ENCODE data around the gene C12orf57.

Gene C12orf57

DNA sequence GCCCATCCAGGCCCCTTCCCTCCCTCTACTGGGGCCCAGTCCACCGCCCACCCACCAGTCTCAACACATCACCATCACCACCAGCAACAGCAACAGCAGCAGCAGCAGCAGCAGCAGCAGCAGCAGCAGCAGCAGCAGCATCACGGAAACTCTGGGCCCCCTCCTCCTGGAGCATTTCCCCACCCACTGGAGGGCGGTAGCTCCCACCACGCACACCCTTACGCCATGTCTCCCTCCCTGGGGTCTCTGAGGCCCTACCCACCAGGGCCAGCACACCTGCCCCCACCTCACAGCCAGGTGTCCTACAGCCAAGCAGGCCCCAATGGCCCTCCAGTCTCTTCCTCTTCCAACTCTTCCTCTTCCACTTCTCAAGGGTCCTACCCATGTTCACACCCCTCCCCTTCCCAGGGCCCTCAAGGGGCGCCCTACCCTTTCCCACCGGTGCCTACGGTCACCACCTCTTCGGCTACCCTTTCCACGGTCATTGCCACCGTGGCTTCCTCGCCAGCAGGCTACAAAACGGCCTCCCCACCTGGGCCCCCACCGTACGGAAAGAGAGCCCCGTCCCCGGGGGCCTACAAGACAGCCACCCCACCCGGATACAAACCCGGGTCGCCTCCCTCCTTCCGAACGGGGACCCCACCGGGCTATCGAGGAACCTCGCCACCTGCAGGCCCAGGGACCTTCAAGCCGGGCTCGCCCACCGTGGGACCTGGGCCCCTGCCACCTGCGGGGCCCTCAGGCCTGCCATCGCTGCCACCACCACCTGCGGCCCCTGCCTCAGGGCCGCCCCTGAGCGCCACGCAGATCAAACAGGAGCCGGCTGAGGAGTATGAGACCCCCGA, 7.0 kb upstream of the C12orf57 start:
- H3K4me3 ChIP-seq (ENCODE audit: low read depth, low read length), result no peak overlapping the region

DNA sequence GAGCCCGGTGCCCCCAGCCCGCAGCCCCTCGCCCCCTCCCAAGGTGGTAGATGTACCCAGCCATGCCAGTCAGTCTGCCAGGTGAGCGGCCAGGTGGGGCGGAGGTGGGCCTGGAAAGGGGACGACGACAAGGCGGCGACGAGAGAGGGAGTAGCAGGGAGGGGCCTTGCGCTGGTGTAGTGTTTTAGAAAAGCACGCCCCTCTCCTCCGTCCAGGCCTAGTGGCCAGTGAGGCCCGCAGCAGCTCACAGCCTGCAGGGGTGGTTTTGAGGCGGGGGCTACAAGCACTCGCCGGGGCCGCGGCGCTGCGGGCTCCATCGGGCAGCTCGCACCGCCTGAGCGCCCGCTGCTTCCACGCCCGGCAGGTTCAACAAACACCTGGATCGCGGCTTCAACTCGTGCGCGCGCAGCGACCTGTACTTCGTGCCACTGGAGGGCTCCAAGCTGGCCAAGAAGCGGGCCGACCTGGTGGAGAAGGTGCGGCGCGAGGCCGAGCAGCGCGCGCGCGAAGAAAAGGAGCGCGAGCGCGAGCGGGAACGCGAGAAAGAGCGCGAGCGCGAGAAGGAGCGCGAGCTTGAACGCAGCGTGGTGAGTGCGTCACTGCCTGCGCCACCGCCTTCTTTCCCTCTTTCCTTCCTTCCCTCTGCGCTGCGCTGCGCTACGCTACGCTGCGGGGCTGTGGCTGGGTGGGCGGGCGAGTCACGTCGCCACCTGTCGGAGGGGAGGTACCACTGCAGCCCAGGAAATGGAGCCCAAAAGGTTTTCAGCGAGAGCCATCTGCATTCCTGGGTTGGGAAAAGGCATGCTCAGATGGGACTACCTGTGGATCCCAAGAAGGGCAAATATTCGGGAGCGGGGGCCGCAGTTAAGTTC, 6.1 kb upstream of the C12orf57 start:
- H3K4me3 ChIP-seq (ENCODE audit: low read depth, low read length), result peak overlapping the region; percentile 54

DNA sequence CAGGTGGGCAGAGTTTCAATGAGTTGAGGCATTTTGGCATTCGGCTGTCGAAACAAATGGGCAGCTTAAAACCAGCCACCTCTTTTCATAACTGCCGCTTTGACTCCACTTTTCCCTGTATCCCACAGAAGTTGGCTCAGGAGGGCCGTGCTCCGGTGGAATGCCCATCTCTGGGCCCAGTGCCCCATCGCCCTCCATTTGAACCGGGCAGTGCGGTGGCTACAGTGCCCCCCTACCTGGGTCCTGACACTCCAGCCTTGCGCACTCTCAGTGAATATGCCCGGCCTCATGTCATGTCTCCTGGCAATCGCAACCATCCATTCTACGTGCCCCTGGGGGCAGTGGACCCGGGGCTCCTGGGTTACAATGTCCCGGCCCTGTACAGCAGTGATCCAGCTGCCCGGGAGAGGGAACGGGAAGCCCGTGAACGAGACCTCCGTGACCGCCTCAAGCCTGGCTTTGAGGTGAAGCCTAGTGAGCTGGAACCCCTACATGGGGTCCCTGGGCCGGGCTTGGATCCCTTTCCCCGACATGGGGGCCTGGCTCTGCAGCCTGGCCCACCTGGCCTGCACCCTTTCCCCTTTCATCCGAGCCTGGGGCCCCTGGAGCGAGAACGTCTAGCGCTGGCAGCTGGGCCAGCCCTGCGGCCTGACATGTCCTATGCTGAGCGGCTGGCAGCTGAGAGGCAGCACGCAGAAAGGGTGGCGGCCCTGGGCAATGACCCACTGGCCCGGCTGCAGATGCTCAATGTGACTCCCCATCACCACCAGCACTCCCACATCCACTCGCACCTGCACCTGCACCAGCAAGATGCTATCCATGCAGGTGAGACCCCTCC, 5.2 kb upstream of the C12orf57 start:
- H3K4me3 ChIP-seq (ENCODE audit: low read depth, low read length), result peak overlapping the region; percentile 25

DNA sequence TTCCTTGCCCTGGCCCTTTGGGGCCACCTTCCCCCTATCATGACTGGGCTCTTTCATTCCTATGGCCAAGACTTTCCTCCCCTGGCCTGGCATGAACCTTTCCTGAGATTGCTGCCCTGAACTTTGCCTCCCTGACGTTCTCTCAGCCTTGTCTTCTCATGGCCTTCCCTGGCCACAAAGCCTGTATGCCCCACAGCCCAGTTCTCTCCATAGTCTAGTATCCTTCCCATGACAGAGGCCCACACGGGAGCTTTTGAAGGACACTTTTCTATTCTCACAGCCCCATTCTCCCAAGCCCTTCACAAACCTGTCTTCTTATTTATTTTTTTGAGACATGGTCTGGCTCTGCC, 4.7 kb upstream of the C12orf57 start:
- no peak overlapping the region for H3K4me3 ChIP-seq (ENCODE audit: low read depth, low read length)

DNA sequence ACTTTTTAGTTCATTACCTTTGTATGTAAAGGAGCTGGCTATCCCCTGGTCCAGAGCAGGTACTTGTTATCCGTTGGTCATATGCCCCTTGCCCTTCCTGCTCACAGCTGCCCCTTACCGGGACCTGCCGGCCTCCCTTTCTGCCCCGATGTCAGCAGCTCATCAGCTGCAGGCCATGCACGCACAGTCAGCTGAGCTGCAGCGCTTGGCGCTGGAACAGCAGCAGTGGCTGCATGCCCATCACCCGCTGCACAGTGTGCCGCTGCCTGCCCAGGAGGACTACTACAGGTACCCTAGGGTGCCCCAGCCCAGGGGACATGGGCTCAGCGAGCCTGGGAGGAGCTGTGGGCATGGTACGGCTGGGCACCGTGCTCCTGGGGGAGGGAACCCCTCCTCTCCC, 2.6 kb upstream of the C12orf57 start:
- H3K4me3 ChIP-seq (ENCODE audit: low read depth, low read length), result no peak overlapping the region

DNA sequence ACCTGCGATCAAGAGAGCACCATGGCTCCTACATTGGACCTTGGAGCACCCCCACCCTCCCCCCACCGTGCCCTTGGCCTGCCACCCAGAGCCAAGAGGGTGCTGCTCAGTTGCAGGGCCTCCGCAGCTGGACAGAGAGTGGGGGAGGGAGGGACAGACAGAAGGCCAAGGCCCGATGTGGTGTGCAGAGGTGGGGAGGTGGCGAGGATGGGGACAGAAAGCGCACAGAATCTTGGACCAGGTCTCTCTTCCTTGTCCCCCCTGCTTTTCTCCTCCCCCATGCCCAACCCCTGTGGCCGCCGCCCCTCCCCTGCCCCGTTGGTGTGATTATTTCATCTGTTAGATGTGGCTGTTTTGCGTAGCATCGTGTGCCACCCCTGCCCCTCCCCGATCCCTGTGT, 2.0 kb upstream of the C12orf57 start:
- no peak overlapping the region for H3K4me3 ChIP-seq (ENCODE audit: low read depth, low read length)

DNA sequence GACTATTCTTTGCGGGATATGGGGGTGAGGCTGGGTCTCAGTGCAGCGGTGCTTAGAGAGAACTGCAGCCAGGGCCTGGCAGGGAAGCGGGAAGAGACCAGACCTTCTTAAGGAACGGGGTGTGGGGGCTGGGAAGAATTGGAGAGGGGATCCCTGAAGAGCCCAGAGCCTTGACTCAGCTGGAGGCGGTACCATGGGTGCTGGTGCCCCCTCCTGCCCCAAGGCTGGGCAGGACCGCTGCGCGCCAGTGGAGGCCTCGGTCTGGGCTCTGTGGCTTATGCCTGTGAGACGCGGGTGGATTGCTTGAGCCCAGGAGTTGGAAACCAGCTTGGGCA, 1.5 kb upstream of the C12orf57 start:
- no peak overlapping the region for H3K4me3 ChIP-seq (ENCODE audit: low read depth, low read length)

DNA sequence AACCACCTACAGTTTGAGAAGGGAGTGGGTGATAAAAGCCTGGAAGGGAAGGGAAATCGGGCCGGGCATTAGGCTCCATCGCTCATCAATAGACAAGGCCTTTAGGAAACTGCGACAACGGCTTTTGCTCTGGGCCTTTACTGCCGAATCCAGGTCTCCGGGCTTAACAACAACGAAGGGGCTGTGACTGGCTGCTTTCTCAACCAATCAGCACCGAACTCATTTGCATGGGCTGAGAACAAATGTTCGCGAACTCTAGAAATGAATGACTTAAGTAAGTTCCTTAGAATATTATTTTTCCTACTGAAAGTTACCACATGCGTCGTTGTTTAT, 467 bp upstream of the C12orf57 start:
- H3K4me3 ChIP-seq (ENCODE audit: low read depth, low read length), result no peak overlapping the region

DNA sequence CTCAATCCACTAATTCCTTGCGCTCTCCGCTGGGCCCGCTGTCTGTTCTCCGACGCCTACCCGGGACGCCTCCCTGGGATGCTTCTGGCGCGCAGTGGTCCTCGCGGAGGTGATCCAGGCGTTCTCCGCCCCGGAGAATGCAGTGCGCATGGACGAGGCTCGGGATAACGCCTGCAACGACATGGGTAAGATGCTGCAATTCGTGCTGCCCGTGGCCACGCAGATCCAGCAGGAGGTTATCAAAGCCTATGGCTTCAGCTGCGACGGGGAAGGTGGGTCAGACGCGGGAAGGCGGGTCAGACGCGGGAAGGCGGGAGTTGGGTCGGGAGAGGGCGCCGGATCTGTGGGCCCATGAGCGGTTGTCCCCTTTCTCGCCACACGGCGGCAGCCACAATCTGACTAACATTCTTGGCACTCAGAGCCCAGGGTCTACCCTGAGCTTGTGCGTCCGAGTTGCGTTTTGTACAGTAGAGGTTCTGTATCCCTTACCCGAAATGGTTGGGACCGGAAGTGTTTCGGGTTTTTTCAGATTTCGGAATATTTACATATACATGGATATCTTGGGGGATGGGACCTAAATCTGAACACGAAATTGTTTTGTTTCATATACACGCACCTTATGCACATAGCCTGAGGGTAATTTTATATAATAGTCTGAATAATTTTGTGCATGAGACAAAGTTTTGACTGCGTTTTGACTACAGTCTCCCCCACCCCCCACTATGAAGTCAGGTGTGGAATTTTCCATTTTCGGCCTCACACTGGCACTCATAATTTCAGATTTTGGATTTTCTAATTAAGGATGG, 762 bp downstream of the C12orf57 start:
- peak overlapping the region; percentile 90 for H3K4me3 ChIP-seq (ENCODE audit: low read depth, low read length)

DNA sequence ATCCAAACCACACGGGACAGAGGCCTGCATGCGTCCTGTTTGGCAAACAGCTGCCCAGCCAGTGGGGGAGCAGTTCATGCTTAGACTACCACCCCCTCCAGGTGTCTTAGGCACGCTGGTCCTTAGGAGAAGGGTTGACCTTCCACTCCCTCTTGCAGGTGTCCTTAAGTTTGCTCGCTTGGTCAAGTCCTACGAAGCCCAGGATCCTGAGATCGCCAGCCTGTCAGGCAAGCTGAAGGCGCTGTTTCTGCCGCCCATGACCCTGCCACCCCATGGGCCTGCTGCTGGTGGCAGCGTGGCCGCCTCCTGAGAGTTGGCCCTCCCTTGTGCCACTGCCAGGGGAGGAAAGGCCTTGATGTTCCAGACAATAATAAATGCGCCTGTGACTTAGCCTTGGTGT, 1.8 kb downstream of the C12orf57 start:
- peak overlapping the region; percentile 14 for H3K4me3 ChIP-seq (ENCODE audit: low read depth, low read length)

DNA sequence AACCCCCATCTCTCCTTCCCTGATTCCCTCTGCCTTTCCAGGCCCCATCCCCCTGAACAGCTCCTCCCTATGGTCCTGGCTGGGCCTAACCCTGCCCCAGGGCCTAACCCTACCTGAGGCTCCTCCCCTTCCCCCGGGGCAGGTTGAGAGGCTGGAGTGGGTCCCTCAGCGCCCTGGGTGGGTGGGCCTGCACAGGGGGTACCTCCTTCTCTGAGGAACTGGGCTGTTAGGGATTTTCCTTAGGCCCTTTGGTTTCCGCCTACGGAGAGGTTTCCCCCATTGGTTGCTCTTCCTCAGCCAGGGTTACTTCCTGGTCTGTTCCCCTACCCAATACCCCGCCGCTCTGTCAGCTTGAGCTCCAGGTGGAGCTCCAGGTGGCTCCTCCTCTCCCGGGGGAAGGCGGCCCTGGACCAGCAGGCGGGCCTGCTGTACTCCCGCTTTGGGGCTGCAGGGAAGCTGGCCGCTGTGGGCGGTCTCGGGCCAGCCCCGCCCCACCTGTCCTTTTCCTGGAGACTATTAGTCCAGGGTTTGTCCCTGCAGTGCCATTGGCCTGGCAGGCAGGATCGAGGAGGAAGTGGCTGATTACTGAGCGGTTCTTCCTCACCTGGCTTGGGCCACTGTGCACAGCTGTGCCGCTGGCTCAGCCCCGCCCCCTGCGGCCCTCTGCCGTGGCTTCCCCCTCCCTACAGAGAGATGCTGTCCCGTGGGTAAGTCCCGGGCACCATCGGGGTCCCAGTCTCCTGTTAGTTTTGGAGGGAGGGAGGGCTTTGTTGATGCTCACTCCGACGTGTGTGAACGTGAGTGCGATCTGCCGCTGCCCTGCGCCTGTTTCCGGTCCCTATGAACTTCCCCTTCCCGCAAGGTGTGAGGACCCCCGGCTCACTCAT, 2.5 kb downstream of the C12orf57 start:
- peak overlapping the region; percentile 67 for H3K4me3 ChIP-seq (ENCODE audit: low read depth, low read length)

DNA sequence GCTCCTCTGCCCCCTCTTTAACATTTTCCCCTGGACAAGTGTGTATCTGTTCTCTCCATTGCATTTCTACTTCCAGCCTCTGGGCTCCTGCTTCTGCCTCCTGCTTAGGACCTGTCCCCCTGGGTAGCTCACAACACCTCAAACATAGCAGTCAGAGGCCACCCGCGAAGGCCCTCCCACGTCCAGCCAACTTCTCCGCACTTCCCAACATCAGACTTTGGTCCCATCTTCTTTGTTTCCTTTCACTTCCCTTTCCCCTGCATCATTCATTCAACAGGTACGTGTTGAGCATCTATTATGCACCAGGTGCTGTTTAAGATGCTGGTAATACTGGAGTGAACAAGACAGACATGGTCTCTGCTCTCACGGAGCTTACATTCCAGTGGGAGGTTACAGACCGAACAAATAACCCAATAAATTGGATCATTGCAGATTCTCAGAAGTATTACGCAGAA, 3.1 kb downstream of the C12orf57 start:
- peak overlapping the region; percentile 67 for H3K4me3 ChIP-seq (ENCODE audit: low read depth, low read length)

DNA sequence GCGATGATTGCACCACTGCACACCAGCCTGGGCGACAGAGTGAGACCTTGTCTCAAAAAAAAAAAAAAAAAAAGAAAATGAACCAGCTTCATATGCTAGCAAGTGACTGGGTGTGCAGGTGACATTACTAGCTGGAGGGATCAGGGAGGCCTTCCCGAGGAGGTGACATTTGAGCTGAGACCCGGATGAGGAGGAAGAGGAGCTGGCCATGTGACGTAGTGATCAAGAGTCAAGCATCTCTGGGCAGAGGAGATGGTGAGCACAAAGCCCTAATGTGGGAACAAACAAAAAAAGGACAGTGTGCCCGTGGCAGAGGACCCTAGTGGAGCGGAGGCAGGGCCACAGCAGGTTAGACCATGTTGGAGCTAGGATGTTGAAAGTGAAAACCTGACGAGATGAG, 3.8 kb downstream of the C12orf57 start:
- no peak overlapping the region for H3K4me3 ChIP-seq (ENCODE audit: low read depth, low read length)

DNA sequence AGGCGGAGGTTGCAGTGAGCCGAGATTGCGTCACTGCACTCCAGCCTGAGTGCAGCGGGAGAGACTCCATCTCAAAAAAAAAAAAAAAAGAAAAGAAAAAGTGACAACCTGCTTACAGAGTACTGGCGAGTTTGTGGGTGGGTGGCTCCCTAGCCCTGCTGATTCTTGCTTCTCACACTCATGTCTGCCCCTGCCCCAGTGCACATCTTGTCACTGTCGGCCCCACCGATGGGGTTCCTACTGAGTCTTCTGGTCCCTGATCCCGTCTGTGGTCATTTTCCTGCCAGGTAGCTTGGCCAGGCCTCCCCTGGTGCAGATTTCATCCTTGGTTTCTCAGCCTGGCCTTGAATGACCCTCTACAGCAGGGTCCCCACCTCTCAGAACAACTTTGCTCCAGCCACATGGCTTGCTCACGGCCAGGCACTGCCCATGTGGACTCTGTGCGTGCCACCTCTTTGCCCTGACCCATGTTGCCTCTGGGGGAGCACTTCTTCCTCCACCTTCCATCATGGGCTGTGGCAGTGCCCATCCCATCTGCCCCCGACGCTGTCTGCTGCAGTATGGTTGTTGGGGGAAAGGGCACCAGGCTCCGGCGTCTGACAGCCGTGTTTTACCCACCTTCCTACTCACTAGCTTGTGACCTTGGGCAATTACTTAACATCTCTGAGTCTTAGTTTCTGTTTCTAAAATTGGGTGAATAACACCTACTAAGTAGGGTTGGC, 5.2 kb downstream of the C12orf57 start:
- no peak overlapping the region for H3K4me3 ChIP-seq (ENCODE audit: low read depth, low read length)

DNA sequence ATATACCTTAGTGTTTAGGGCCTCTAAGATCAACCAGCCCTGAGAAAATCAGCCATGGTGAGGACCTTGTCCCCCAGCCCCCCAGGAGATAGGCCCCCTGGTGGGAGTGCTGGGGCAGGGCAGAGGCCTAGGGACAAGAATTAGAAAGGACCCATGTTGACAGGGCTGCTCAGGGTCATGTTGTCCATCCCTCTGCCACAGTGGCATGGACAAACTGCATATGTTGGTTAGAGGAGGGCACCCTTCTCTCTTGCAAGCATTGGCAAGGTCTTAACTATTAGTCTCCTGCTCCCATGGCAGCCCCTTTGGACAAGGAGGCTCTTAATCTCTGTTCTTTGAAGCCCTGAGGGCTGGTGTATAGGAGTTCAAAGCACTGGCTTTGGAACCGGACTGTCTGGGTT, 6.6 kb downstream of the C12orf57 start:
- no peak overlapping the region for H3K4me3 ChIP-seq (ENCODE audit: low read depth, low read length)

DNA sequence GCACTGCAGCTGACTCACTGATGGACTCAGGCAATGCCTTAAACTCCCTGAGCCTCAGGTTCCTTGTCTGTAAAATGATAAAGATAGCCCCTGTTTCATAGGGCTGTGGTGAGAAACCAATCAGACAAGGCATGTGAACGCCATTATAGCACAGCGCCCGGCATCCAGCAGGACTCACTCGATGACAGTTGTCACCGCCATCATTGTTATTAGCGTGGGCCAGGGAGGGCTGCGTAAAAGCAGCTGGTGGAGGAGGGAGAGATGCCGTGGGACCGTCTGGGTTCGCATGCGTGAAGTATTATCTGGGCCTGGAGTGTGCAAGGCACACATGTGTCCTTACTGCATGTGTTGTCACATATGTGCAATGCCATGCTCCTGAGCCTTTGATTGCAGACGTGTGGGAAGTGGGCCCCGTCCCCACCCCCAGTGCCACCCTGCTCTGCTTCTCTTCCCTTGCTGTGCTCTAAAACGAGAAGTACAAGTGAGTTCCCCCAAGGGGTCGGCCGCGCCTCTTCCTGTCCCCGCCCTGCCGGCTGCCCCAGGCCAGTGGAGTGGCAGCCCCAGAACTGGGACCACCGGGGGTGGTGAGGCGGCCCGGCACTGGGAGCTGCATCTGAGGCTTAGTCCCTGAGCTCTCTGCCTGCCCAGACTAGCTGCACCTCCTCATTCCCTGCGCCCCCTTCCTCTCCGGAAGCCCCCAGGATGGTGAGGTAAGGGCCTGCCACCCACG, 7.2 kb downstream of the C12orf57 start, which contains the start of gene PTPN6:
PTPN6 (plus strand) TSS at position 546 of the 730 bp plus-strand sequence; CDS start at position 703, 157 bp downstream.
- no peak within 1 kb of the TSS for H3K4me3 ChIP-seq (ENCODE audit: low read depth, low read length)

DNA sequence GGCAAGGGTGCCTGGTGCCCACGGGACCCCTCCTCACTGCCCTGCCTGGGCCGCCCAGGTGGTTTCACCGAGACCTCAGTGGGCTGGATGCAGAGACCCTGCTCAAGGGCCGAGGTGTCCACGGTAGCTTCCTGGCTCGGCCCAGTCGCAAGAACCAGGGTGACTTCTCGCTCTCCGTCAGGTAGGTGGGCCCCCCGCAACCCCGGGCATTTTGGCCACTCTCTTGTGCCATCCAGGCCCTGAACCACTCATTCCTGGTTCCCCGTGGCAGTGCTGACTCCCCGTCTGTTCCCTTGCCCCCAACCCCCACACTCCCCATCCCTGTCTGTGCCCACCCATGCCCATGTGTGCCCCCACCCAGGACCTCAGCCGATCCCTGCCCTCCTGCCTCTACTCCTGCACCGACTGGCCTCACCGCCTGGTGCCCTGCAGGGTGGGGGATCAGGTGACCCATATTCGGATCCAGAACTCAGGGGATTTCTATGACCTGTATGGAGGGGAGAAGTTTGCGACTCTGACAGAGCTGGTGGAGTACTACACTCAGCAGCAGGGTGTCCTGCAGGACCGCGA, 7.8 kb downstream of the C12orf57 start:
- no peak overlapping the region for H3K4me3 ChIP-seq (ENCODE audit: low read depth, low read length)
